HFFc6 (cell line): ENCODE results near the gene SMPD2. TPM values are rescaled to one million over a fixed set of nuclear protein-coding genes. Genes with fewer than 3 reads are reported as not detected.

Source experiments
- DNase-seq: peaks from one replicate; pipeline ENCODE4 v3.0.0-alpha.2; 2018
- H3K27ac Mint-ChIP-seq: 2 replicates; pipeline ENCODE4 v1.8.0; 2020; ENCODE audit warnings: mild to moderate bottlenecking, mixed read lengths
- H3K27me3 Mint-ChIP-seq: 2 replicates; pipeline ENCODE4 v1.8.0; 2021; ENCODE audit warnings: mild to moderate bottlenecking, moderate library complexity, mixed read lengths; ENCODE audit not compliant: insufficient read depth
- H3K36me3 Mint-ChIP-seq: 2 replicates; pipeline ENCODE4 v1.8.0; 2021; ENCODE audit warnings: low read depth, mixed read lengths
- H3K4me1 Mint-ChIP-seq: 2 replicates; pipeline ENCODE4 v1.8.0; 2020; ENCODE audit warnings: low read depth, mixed read lengths
- H3K4me3 Mint-ChIP-seq: 2 replicates; pipeline ENCODE4 v1.8.0; 2020; ENCODE audit warnings: mild to moderate bottlenecking, moderate library complexity, mixed read lengths
- H3K9me3 Mint-ChIP-seq: 2 replicates; pipeline ENCODE4 v1.8.0; 2020; ENCODE audit warnings: mild to moderate bottlenecking, mixed read lengths
- total RNA-seq, 6 experiments: library from RNA; stranded (reverse); fragmentation: NEBNext Ultra II Directional; extraction: Animal tissue kit (Norgen Biotek cat#: 25700); gene quantifications; 2 replicates in 1 of 6; 3 replicates in 5 of 6; pipeline ENCODE4 v1.2.3, GENCODE V29; 2021
- TF ChIP-seq, protein P1 (sequence below): fragments of 200-600 bp; sonication (generic); IDR thresholded peaks from 2 replicates; pipeline ENCODE4 v1.5.0; 2021; ENCODE audit warnings: antibody characterized with exemption, mild to moderate bottlenecking

Gene SMPD2
- total RNA-seq, 6 experiments from 2014 or later: 5.0 to 7.4 (median 5.7) TPM

DNA sequence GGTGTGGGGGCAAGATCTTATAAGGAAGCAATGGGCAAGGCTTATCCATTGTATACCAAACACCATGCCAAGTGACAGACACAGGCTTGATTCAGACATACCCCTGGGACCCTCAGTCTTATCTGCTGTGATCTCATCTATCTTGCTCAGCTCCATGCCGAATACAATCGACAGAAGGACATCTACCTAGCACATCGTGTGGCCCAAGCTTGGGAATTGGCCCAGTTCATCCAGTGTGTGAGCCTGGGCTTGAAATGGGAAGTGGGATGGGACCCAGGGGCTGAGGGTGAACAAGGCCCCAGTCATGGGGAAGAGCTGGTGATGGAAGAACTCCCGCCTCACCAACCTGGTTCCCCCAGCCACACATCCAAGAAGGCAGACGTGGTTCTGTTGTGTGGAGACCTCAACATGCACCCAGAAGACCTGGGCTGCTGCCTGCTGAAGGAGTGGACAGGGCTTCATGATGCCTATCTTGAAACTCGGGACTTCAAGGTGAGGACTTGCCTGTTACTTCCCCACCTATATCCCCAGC is 1.9 kb downstream of the SMPD2 start:
- Mint-ChIP-seq H3K27ac (peak overlapping the region; percentile 90), H3K27me3 (peaks cover 10% of the 10 kb centered on the region), H3K36me3 (peaks cover 25% of the 10 kb centered on the region), H3K4me3 (0 out of 2 replicates have a peak overlapping the region, but pooled peaks have one; percentile 95), H3K9me3 (no peaks in the 10 kb centered on the region), H3K4me1 (peaks cover 23% of the 10 kb centered on the region)
- TF ChIP-seq, protein P1, sequence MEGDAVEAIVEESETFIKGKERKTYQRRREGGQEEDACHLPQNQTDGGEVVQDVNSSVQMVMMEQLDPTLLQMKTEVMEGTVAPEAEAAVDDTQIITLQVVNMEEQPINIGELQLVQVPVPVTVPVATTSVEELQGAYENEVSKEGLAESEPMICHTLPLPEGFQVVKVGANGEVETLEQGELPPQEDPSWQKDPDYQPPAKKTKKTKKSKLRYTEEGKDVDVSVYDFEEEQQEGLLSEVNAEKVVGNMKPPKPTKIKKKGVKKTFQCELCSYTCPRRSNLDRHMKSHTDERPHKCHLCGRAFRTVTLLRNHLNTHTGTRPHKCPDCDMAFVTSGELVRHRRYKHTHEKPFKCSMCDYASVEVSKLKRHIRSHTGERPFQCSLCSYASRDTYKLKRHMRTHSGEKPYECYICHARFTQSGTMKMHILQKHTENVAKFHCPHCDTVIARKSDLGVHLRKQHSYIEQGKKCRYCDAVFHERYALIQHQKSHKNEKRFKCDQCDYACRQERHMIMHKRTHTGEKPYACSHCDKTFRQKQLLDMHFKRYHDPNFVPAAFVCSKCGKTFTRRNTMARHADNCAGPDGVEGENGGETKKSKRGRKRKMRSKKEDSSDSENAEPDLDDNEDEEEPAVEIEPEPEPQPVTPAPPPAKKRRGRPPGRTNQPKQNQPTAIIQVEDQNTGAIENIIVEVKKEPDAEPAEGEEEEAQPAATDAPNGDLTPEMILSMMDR: no peak
- no peak for DNase-seq

DNA sequence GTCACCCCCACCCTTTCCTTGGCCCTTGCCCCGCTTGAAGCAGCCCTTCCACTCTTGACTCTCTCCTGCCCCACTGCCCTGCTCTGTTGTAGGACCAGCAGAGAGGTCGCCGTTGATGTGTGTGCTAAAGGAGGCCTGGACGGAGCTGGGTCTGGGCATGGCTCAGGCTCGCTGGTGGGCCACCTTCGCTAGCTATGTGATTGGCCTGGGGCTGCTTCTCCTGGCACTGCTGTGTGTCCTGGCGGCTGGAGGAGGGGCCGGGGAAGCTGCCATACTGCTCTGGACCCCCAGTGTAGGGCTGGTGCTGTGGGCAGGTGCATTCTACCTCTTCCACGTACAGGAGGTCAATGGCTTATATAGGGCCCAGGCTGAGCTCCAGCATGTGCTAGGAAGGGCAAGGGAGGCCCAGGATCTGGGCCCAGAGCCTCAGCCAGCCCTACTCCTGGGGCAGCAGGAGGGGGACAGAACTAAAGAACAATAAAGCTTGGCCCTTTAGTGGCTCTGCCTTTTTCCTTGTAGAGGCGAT is 3.0 kb downstream of the SMPD2 start:
- Mint-ChIP-seq H3K4me3 (no peak overlapping the region), H3K27ac (no peak overlapping the region), H3K9me3 (no peaks in the 10 kb centered on the region), H3K27me3 (peaks cover 10% of the 10 kb centered on the region), H3K4me1 (peaks cover 23% of the 10 kb centered on the region), H3K36me3 (peaks cover 25% of the 10 kb centered on the region)
- no peak for DNase-seq
- TF ChIP-seq, protein P1: no peak

DNA sequence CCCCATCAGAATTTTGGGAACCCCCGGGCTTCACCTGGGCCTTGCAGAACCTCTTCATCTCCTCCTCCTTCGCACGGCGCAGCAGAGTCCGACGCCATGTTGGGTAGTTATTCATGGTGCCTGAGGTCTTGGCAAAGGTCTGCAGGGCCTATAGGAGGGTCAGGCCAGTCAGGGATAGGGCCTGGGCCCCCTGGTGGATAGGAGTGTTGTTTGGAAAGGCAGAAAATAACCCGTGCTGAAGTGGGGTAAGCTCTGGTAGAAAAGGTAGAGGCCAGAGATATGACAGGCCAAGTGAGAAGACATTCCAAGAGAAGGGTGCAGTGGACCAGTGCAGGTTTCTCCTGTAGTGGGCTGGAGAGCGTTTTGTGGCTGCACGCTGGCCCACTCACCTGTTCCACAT is 4.9 kb downstream of the SMPD2 start:
- peaks cover 12% of the 10 kb centered on the region for H3K4me1 Mint-ChIP-seq
- no peak overlapping the region; the same call in 1 of the 2 replicates for H3K27ac Mint-ChIP-seq
- TF ChIP-seq, protein P1: peak; percentile 28
- DNase-seq: no peak
- peaks cover 6% of the 10 kb centered on the region for H3K27me3 Mint-ChIP-seq
- H3K4me3 Mint-ChIP-seq: no peak overlapping the region
- peaks cover 25% of the 10 kb centered on the region for H3K36me3 Mint-ChIP-seq
- H3K9me3 Mint-ChIP-seq: no peaks in the 10 kb centered on the region

DNA sequence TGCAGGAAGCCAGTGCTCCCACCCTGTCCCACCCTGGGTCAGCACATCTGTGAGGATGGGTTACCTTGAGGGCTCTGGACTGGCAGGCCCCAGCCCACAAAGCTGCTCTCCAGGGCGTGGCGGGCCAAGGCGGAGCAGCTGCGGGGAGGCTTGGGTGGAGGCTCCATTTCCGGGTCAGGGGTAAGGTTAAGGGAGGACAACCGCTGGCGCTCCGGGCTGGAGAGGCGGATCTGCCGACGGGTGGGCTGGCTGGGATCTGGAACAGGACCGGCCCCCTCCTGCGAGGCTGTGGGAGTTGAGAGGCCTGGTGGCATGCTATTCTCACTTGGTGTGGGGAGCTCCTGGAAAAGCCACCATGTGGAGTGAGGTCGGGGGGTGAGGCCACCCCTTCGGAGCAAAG is 5.5 kb downstream of the SMPD2 start:
- Mint-ChIP-seq H3K4me1 (peaks cover 12% of the 10 kb centered on the region), H3K9me3 (no peaks in the 10 kb centered on the region), H3K4me3 (no peak overlapping the region), H3K36me3 (peaks cover 29% of the 10 kb centered on the region), H3K27ac (no peak overlapping the region), H3K27me3 (peaks cover 5% of the 10 kb centered on the region)
- no peak for DNase-seq
- TF ChIP-seq, protein P1: no peak

DNA sequence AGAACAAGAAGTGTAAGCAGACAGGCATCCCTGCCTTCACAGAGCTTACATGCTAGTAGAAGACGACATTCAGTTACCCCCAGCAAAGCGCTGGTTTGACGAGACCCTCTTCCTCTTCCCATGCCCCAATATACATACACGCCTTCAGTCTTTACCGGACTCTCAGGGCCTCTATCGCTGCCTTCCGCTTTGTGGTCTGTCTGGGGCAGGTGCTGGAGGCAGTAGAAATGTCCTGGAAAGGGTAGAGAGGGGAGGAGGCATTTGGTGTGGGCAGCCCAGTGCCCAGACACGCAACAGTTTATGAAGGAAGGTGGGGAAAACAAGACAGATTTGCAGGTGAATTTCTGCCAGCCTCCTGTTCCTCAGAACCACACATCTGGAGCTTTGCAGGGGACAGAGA is 6.0 kb downstream of the SMPD2 start:
- TF ChIP-seq, protein P1: no peak
- Mint-ChIP-seq H3K9me3 (no peaks in the 10 kb centered on the region), H3K4me1 (peaks cover 9% of the 10 kb centered on the region), H3K27me3 (peaks cover under 1% of the 10 kb centered on the region), H3K36me3 (peaks cover 29% of the 10 kb centered on the region), H3K27ac (no peak overlapping the region), H3K4me3 (no peak overlapping the region)
- no peak for DNase-seq
